GM21786 (cell line): ENCODE measurements around the gene MEF2B.

ENCODE experiments used
- ATAC-seq: cut with Tn5 transposase; IDR thresholded peaks from one replicate; pipeline ENCODE4 v1.9.1; 2021; ENCODE audit not compliant: unreplicated experiment

The MEF2B gene

GRCh38 chr19:19101540-19101939 is 68.5 kb downstream of the MEF2B start:
- no peak for ATAC-seq

- ATAC-seq = no peak
Observed at GRCh38 chr19:19098703-19099632, 71.1 kb downstream of the MEF2B start.

DNA sequence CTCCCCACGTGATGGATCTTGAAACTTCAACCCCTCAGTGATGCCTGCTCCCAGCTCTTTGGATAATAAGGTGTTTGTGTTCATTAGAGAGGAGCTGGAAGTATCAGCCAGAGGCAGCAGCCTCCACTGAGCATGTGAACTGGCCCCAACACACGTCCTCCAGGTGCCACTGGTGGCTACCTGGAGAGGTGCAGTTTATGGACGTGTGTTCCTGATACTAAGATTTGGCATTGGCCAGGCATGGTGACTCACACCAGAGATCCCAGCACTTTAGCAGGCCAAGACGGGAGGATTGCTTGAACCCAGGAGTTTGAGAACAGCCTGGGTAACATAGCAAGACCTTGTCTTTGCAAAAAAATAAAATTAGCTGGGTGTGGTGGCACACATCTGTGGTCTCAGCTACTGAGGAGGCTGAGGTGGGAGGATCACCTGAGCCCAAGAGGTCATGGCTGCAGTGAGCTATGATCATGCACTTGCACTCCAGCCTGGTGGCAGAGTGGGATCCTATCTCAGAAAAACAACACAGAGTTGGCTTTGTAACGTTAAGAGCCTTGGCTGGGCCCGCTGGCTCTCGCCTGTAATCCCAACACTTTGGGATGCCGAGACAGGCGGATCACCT is 71.9 kb downstream of the MEF2B start:
- no peak for ATAC-seq

DNA sequence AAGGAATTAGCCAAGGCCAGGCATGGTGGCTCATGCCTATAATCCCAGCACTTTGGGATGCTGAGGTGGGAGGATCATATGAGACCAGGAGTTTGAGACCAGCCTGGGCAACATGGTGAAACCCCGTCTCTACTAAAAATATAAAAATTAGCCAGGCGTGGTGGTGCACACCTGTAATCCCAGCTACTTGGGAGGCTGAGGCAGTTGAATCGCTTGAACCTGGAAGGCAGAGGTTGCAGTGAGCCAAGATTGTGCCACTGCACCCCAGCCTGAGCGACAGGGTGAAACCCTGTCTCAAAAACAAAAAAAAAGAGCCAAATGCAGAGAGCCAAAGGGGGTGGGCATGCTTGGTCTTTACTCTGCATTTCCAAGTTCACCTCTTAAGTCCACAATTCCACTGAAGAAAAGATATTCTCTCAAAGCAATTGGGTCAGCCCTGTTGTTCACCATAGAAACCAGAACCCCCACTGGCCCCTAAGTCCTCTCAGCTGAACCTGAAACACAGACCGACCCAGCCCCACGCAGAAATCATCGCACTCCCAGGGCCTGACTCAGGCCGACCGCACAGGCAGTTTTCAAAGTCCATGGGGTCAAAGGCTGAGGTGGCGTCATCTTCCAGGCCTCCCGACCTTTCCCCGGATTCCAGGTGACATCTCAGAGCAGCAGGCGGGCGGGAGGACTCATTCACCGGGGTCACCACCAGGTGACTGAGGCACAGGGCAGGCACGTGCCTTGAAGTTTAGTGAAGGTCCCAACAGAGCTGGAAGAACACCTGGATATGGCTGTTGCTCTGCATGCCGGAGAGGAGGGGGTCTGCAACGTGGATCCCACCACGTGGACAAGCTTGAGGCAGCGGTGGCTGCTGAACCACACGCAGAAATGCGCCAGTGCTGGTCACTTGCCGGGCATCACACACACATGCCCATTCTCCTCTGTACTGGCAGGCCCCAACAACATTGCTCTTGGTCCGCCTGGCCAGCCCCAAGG is 73.1 kb downstream of the MEF2B start:
- ATAC-seq = no peak

DNA sequence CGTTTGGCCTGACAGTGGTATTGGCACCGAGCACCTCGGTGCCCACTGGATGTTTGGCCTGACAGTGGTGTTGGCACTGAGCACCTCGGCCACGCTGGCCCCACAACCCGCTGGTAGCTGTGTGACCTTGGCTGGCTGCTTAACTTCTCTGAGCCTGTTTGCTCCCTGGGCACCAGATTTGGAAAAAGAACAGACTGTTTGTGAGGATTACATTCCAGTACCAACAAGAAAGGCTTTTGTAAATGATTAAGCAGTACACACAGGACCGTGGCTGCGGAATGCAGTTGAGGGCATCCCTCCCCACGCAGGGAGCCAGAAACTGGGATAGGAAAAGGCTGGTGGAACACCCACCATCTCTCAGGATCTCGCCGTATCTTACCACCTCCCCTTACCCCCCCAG is 74.4 kb downstream of the MEF2B start:
- no peak for ATAC-seq
